Caco-2 (cell line): ENCODE results near the gene CCDC110. TPM values are rescaled to one million over a fixed set of nuclear protein-coding genes. Genes with fewer than 3 reads are reported as not detected.

Experiments used
- BruUV-seq: library from RNA; stranded (reverse); fragments of 400-500 nt; replicated peaks from 2 replicates; lab custom pipeline; 2021; lab: Mats Ljungman, UMichigan
- CTCF ChIA-PET: fragments of 300-600 bp; sonication (Branson Sonifier 250); formaldehyde crosslinking; loops from one replicate; lab custom pipeline; 2022; ENCODE audit warnings: antibody characterized with exemption; lab: Charles Lee
- POLR2A ChIA-PET: fragments of 300-600 bp; sonication (Branson Sonifier 250); formaldehyde crosslinking; loops from one replicate; lab custom pipeline; 2022; ENCODE audit warnings: antibody characterized with exemption; lab: Charles Lee
- DNase-seq, 2 experiments: peaks; one replicate each; pipeline versions ENCODE4 v3.0.0 to v3.0.0-alpha.2; 2020 to 2022
- H3K27me3 ChIP-seq: replicated peaks from 2 replicates; pipeline ENCODE4 v1.6.0; 2011; ENCODE audit warnings: low read length; ENCODE audit not compliant: control insufficient read depth, insufficient read depth
- H3K36me3 ChIP-seq: 2 replicates; pipeline ENCODE4 v1.5.1; 2011; ENCODE audit warnings: low read length; ENCODE audit not compliant: control insufficient read depth, insufficient read depth
- H3K4me1 ChIP-seq: fragments of 250-450 bp; sonication (Bioruptor Pico); 2 replicates; pipeline ENCODE4 v1.5.1; 2020; ENCODE audit warnings: mild to moderate bottlenecking
- H3K4me3 ChIP-seq: 2 replicates; pipeline ENCODE4 v1.5.1; 2011; ENCODE audit warnings: low read depth, mild to moderate bottlenecking, control low read depth, low read length
- H3K9me3 ChIP-seq: fragments of 250-450 bp; sonication (Bioruptor Pico); 2 replicates; pipeline ENCODE4 v1.5.1; 2020; ENCODE audit warnings: mild to moderate bottlenecking, moderate library complexity
- H3K27ac Mint-ChIP-seq: one replicate; pipeline ENCODE4 v1.8.0; 2022; ENCODE audit warnings: mixed read lengths; ENCODE audit not compliant: unreplicated experiment
- H3K27me3 Mint-ChIP-seq: one replicate; pipeline ENCODE4 v1.8.0; 2022; ENCODE audit warnings: mixed read lengths; ENCODE audit not compliant: insufficient read depth, unreplicated experiment
- H3K36me3 Mint-ChIP-seq: one replicate; pipeline ENCODE4 v1.8.0; 2022; ENCODE audit warnings: mild to moderate bottlenecking, mixed read lengths; ENCODE audit not compliant: insufficient read depth, unreplicated experiment
- H3K4me1 Mint-ChIP-seq: one replicate; pipeline ENCODE4 v1.8.0; 2022; ENCODE audit warnings: low read depth, mixed read lengths; ENCODE audit not compliant: unreplicated experiment
- H3K4me3 Mint-ChIP-seq: one replicate; pipeline ENCODE4 v1.8.0; 2022; ENCODE audit warnings: mild to moderate bottlenecking, moderate library complexity, mixed read lengths; ENCODE audit not compliant: unreplicated experiment
- H3K9me3 Mint-ChIP-seq: one replicate; pipeline ENCODE4 v1.8.0; 2022; ENCODE audit warnings: mixed read lengths; ENCODE audit not compliant: unreplicated experiment
- intact Hi-C: fragments of 100-400 bp; cut with micrococcal nuclease; formaldehyde crosslinking; loops from one replicate; pipeline ENCODE4 v1.10.0; 2022; ENCODE audit not compliant: unreplicated experiment
- total RNA-seq: library from RNA; stranded (reverse); gene quantifications from 2 replicates; pipeline ENCODE4 v1.2.3, GENCODE V29; 2022
- TF ChIP-seq, protein P1 (sequence below), 2 experiments: fragments of 200-600 bp in 1 of 2; IDR thresholded peaks; 1 replicate in 1 of 2; 2 replicates in 1 of 2; pipeline versions ENCODE4 v1.5.1 to v1.8.0; 2011 to 2022; ENCODE audit warnings: antibody characterized with exemption in 1 of 2, control low read depth in 1 of 2, inconsistent platforms in 1 of 2, low read depth in 1 of 2, low read length in 1 of 2, mild to moderate bottlenecking in 1 of 2, moderate library complexity in 1 of 2; ENCODE audit not compliant: insufficient read depth in 1 of 2, severe bottlenecking in 1 of 2, unreplicated experiment in 1 of 2

CCDC110 gene
- total RNA-seq, 1 experiment from 2014 or later = not detected

GRCh38 chr4:185412412-185412811 is 59.1 kb downstream of the CCDC110 start:
- H3K27me3 ChIP-seq = no peaks in the 10 kb centered on the region
- TF ChIP-seq, protein P1, sequence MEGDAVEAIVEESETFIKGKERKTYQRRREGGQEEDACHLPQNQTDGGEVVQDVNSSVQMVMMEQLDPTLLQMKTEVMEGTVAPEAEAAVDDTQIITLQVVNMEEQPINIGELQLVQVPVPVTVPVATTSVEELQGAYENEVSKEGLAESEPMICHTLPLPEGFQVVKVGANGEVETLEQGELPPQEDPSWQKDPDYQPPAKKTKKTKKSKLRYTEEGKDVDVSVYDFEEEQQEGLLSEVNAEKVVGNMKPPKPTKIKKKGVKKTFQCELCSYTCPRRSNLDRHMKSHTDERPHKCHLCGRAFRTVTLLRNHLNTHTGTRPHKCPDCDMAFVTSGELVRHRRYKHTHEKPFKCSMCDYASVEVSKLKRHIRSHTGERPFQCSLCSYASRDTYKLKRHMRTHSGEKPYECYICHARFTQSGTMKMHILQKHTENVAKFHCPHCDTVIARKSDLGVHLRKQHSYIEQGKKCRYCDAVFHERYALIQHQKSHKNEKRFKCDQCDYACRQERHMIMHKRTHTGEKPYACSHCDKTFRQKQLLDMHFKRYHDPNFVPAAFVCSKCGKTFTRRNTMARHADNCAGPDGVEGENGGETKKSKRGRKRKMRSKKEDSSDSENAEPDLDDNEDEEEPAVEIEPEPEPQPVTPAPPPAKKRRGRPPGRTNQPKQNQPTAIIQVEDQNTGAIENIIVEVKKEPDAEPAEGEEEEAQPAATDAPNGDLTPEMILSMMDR (IDR thresholded peaks at IDR 0.05; ENCODE audit: insufficient read depth in 1 of 2, low read depth in 1 of 2, low read length in 1 of 2, severe bottlenecking in 1 of 2, unreplicated experiment in 1 of 2) = no peak
- no peak overlapping the region for H3K4me3 ChIP-seq
- Mint-ChIP-seq H3K27me3 (no peaks in the 10 kb centered on the region), H3K27ac (no peak overlapping the region), H3K36me3 (peaks cover 5% of the 10 kb centered on the region), H3K4me1 (no peaks in the 10 kb centered on the region), H3K4me3 (no peak overlapping the region), H3K9me3 (peaks cover 9% of the 10 kb centered on the region)
- ChIA-PET CTCF (no interaction called here), POLR2A (no interaction called here)
- H3K9me3 ChIP-seq = no peaks in the 10 kb centered on the region
- BruUV-seq = no TSS peak
- no peaks in the 10 kb centered on the region for H3K4me1 ChIP-seq
- H3K36me3 ChIP-seq = no peaks in the 10 kb centered on the region
- intact Hi-C loops = no loop called here
- no peak for DNase-seq

GRCh38 chr4:185411849-185412248 is 59.7 kb downstream of the CCDC110 start:
- TF ChIP-seq, protein P1 (IDR thresholded peaks at IDR 0.05; ENCODE audit: insufficient read depth in 1 of 2, low read depth in 1 of 2, low read length in 1 of 2, severe bottlenecking in 1 of 2, unreplicated experiment in 1 of 2) = no peak

GRCh38 chr4:185408432-185408831 is 63.1 kb downstream of the CCDC110 start:
- Mint-ChIP-seq H3K27me3 (no peaks in the 10 kb centered on the region), H3K4me3 (no peak overlapping the region), H3K4me1 (no peaks in the 10 kb centered on the region), H3K27ac (no peak overlapping the region), H3K9me3 (peaks cover 9% of the 10 kb centered on the region), H3K36me3 (peaks cover 5% of the 10 kb centered on the region)
- BruUV-seq = no TSS peak
- TF ChIP-seq, protein P1 (IDR thresholded peaks at IDR 0.05; ENCODE audit: insufficient read depth in 1 of 2, low read depth in 1 of 2, low read length in 1 of 2, severe bottlenecking in 1 of 2, unreplicated experiment in 1 of 2) = no peak
- no peaks in the 10 kb centered on the region for H3K9me3 ChIP-seq
- DNase-seq = no peak
- no peaks in the 10 kb centered on the region for H3K4me1 ChIP-seq
- intact Hi-C loops = no loop called here
- POLR2A ChIA-PET = no interaction called here
- no peaks in the 10 kb centered on the region for H3K36me3 ChIP-seq
- H3K27me3 ChIP-seq = no peaks in the 10 kb centered on the region
- CTCF ChIA-PET = no interaction called here
- no peak overlapping the region for H3K4me3 ChIP-seq

More at GRCh38 chr4:185411849-185412248, 59.7 kb downstream of the CCDC110 start:
- no peak overlapping the region for H3K27ac Mint-ChIP-seq
- Histone ChIP-seq H3K4me1 (no peaks in the 10 kb centered on the region), H3K9me3 (no peaks in the 10 kb centered on the region), H3K4me3 (no peak overlapping the region), H3K36me3 (no peaks in the 10 kb centered on the region), H3K27me3 (no peaks in the 10 kb centered on the region)
- POLR2A ChIA-PET = no interaction called here
- no TSS peak for BruUV-seq
- intact Hi-C loops = no loop called here
- CTCF ChIA-PET = no interaction called here
- H3K27me3 Mint-ChIP-seq = no peaks in the 10 kb centered on the region
- peaks cover 5% of the 10 kb centered on the region for H3K36me3 Mint-ChIP-seq
- H3K4me3 Mint-ChIP-seq = no peak overlapping the region
- H3K9me3 Mint-ChIP-seq = peaks cover 9% of the 10 kb centered on the region
- DNase-seq = no peak
- no peaks in the 10 kb centered on the region for H3K4me1 Mint-ChIP-seq
